Coronary artery (tissue), 2 donors: ENCODE results near the gene NDC1.

ENCODE experiments used
- DNase-seq: peaks from one replicate; pipeline ENCODE4 v3.0.0-alpha.2; 2017; ENCODE audit warnings: low spot score
- H3K27ac ChIP-seq, 2 donors: fragments of 200-600 bp; sonication (generic); one replicate each; pipeline ENCODE4 v1.5.1; 2016 to 2019
- H3K4me3 ChIP-seq: fragments of 200-600 bp; sonication (generic); 2 replicates; pipeline ENCODE4 v1.5.1; 2016; ENCODE audit warnings: mild to moderate bottlenecking, moderate library complexity
- CTCF ChIP-seq: fragments of 200-600 bp; sonication (generic); IDR thresholded peaks from one replicate; pipeline ENCODE4 v1.5.1; 2019; ENCODE audit warnings: antibody characterized with exemption

The NDC1 gene

GRCh38 chr1:53730224-53730865 lies 107.8 kb downstream of the NDC1 start:
- no peak for TF ChIP-seq CTCF
- no peak overlapping the region for H3K27ac ChIP-seq
- DNase-seq = no peak
- H3K4me3 ChIP-seq = no peak overlapping the region

- no peak overlapping the region for H3K4me3 ChIP-seq
- TF ChIP-seq CTCF = no peak
- no peak overlapping the region for H3K27ac ChIP-seq
- no peak for DNase-seq
Observed at GRCh38 chr1:53729456-53730223, 108.5 kb downstream of the NDC1 start.

- Histone ChIP-seq H3K27ac (no peak overlapping the region), H3K4me3 (no peak overlapping the region)
- no peak for TF ChIP-seq CTCF
- no peak for DNase-seq
Observed at GRCh38 chr1:53728702-53729455, 109.2 kb downstream of the NDC1 start.

- no peak for DNase-seq
- Histone ChIP-seq H3K27ac (no peak overlapping the region), H3K4me3 (no peak overlapping the region)
- TF ChIP-seq CTCF = no peak
Observed at GRCh38 chr1:53728196-53728595, 109.9 kb downstream of the NDC1 start.

- H3K4me3 ChIP-seq = no peak overlapping the region
- no peak for TF ChIP-seq CTCF
- peak; percentile 62 for DNase-seq
- H3K27ac ChIP-seq = no peak overlapping the region
Observed at GRCh38 chr1:53727461-53728092, 110.5 kb downstream of the NDC1 start.

- no peak for TF ChIP-seq CTCF
- Histone ChIP-seq H3K27ac (no peak overlapping the region), H3K4me3 (no peak overlapping the region)
- DNase-seq = no peak
Observed at GRCh38 chr1:53726009-53726600, 112.0 kb downstream of the NDC1 start.
